Panc1 (cell line): ENCODE results near the gene FGF14. TPM values are rescaled to one million over a fixed set of nuclear protein-coding genes. Genes with fewer than 3 reads are reported as not detected.

Experiments
- ATAC-seq: fragments of 200-7000 bp; cut with Tn5 transposase; 2 replicates; pipeline ENCODE4 v1.9.1; 2020; ENCODE audit warnings: mild to moderate bottlenecking, moderate library complexity
- BruUV-seq: library from RNA; stranded (reverse); fragments of 400-500 nt; replicated peaks from 2 replicates; lab custom pipeline; 2021; lab: Mats Ljungman, UMichigan
- CTCF ChIA-PET: fragments of 300-600 bp; sonication (Branson Sonifier 250); formaldehyde crosslinking; loops from one replicate; lab custom pipeline; 2022; ENCODE audit warnings: antibody characterized with exemption; lab: Charles Lee
- POLR2A ChIA-PET: fragments of 300-600 bp; sonication (Branson Sonifier 250); formaldehyde crosslinking; loops from one replicate; lab custom pipeline; 2022; ENCODE audit warnings: antibody characterized with exemption; lab: Charles Lee
- DNase-seq: peaks from one replicate; pipeline ENCODE4 v3.0.0-alpha.2; 2010; ENCODE audit warnings: low read depth, low spot score
- H3K27ac ChIP-seq: 2 replicates; pipeline ENCODE4 v1.5.1; 2011; ENCODE audit warnings: mild to moderate bottlenecking, low read length, inconsistent platforms
- H3K27me3 ChIP-seq: fragments of 200-500 bp; sonication (Bioruptor generic); 2 replicates; pipeline ENCODE4 v1.6.0; 2014; ENCODE audit warnings: low read length, inconsistent platforms; ENCODE audit not compliant: control insufficient read depth, insufficient read depth
- H3K36me3 ChIP-seq: fragments of 200-500 bp; sonication (Bioruptor generic); 2 replicates; pipeline ENCODE4 v1.5.1; 2014; ENCODE audit warnings: inconsistent platforms, mild to moderate bottlenecking, low read length, moderate library complexity; ENCODE audit not compliant: control insufficient read depth, insufficient read depth
- H3K4me1 ChIP-seq: 2 replicates; pipeline ENCODE4 v1.5.1; 2011; ENCODE audit warnings: inconsistent platforms, mild to moderate bottlenecking, low read length, moderate library complexity; ENCODE audit not compliant: control insufficient read depth, insufficient read depth
- H3K4me3 ChIP-seq, 2 experiments: 2 replicates each; pipeline ENCODE4 v1.5.1; 2011 to 2012; ENCODE audit warnings: low read depth in 2 of 2, low read length in 2 of 2, mild to moderate bottlenecking in 2 of 2, inconsistent platforms in 1 of 2, moderate library complexity in 1 of 2
- H3K9me3 ChIP-seq: fragments of 200-500 bp; sonication (Bioruptor generic); 2 replicates; pipeline ENCODE4 v1.5.1; 2014; ENCODE audit warnings: low read depth, mild to moderate bottlenecking, inconsistent platforms, low read length, moderate library complexity; ENCODE audit not compliant: control insufficient read depth, insufficient read depth
- CTCF ChIP-seq: fragments of 450-650 bp; IDR thresholded peaks from 2 replicates; pipeline ENCODE4 v1.5.1; 2017; ENCODE audit warnings: mild to moderate bottlenecking
- POLR2AphosphoS5 ChIP-seq: IDR thresholded peaks from 2 replicates; pipeline ENCODE4 v1.6.1; 2012; ENCODE audit warnings: mild to moderate bottlenecking, low read depth, low read length, moderate library complexity
- REST ChIP-seq, 2 experiments: IDR thresholded peaks; 2 replicates each; pipeline ENCODE4 v1.6.1; 2011 to 2012; ENCODE audit warnings: low read depth in 2 of 2, control low read depth in 1 of 2, low read length in 1 of 2, mild to moderate bottlenecking in 1 of 2, moderate library complexity in 1 of 2; ENCODE audit not compliant: insufficient read depth in 1 of 2
- SIN3A ChIP-seq: IDR thresholded peaks from 2 replicates; pipeline ENCODE4 v1.6.1; 2012; ENCODE audit warnings: low read depth, mild to moderate bottlenecking, low read length, moderate library complexity, borderline replicate concordance; ENCODE audit not compliant: insufficient read depth
- TCF7L2 ChIP-seq: IDR thresholded peaks from 2 replicates; pipeline ENCODE4 v1.6.1; 2011; ENCODE audit warnings: mild to moderate bottlenecking, low read depth, low read length, inconsistent platforms
- in situ Hi-C: cut with HindIII; loops from 2 replicates; pipeline ENCODE4 v1.10.0; 2016; ENCODE audit warnings: low sequenced_read_pairs, low pct_unique_long_range_greater_than_20kb
- intact Hi-C: fragments of 100-400 bp; cut with micrococcal nuclease; formaldehyde crosslinking; loops from one replicate; pipeline ENCODE4 v1.10.0; 2022; ENCODE audit not compliant: unreplicated experiment
- total RNA-seq: library from RNA; stranded (reverse); gene quantifications from one replicate; pipeline ENCODE4 v1.2.1, GENCODE V29; 2021; ENCODE audit not compliant: unreplicated experiment

FGF14 gene
- total RNA-seq, 1 experiment from 2014 or later = 0.03 TPM

- TF ChIP-seq SIN3A (no peak), CTCF (no peak), POLR2AphosphoS5 (no peak), REST (IDR thresholded peaks at IDR 0.05; ENCODE audit: insufficient read depth in 1 of 2, low read depth in 2 of 2, low read length in 1 of 2) (no peak), TCF7L2 (no peak)
- Histone ChIP-seq H3K36me3 (no peaks in the 10 kb centered on the region), H3K4me3 (no peak overlapping the region), H3K27ac (no peak overlapping the region), H3K27me3 (no peaks in the 10 kb centered on the region), H3K9me3 (no peaks in the 10 kb centered on the region), H3K4me1 (no peaks in the 10 kb centered on the region)
- no TSS peak for BruUV-seq
- ChIA-PET CTCF (no interaction called here), POLR2A (no interaction called here)
- in situ Hi-C loops = no loop called here
- DNase-seq = no peak
- intact Hi-C loops = no loop called here
- ATAC-seq = no peak
These were observed 39.2 kb upstream of the FGF14 start for GRCh38 chr13:102441085-102441484.

- CTCF ChIA-PET = no interaction called here
- DNase-seq (no peak), ATAC-seq (no peak)
- no peak overlapping the region for H3K27ac ChIP-seq
- H3K27me3 ChIP-seq = no peaks in the 10 kb centered on the region
- no peak for TF ChIP-seq SIN3A
- TF ChIP-seq TCF7L2 = no peak
- no peak for TF ChIP-seq REST (IDR thresholded peaks at IDR 0.05; ENCODE audit: insufficient read depth in 1 of 2, low read depth in 2 of 2, low read length in 1 of 2)
- no peak for TF ChIP-seq POLR2AphosphoS5
- no peak for TF ChIP-seq CTCF
- H3K4me1 ChIP-seq = no peaks in the 10 kb centered on the region
- no peaks in the 10 kb centered on the region for H3K9me3 ChIP-seq
- POLR2A ChIA-PET = no interaction called here
- intact Hi-C loops (no loop called here), in situ Hi-C loops (no loop called here)
- H3K36me3 ChIP-seq = no peaks in the 10 kb centered on the region
- no peak overlapping the region for H3K4me3 ChIP-seq
- no TSS peak for BruUV-seq
These were observed 38.5 kb upstream of the FGF14 start for GRCh38 chr13:102440259-102440936.
